PFSK-1 (cell line): ENCODE data around the gene ECT2L.

Experiments
- FOXP2 ChIP-seq: optimal IDR thresholded peaks from 2 replicates; pipeline ENCODE3; 2011; ENCODE audit warnings: borderline replicate concordance, control low read depth, inconsistent platforms; ENCODE audit not compliant: insufficient read depth; ENCODE audit errors: extremely low read length, extremely low read depth
- POLR2AphosphoS5 ChIP-seq: IDR thresholded peaks from 2 replicates; pipeline ENCODE4 v1.6.1; 2012; ENCODE audit warnings: low read depth, mild to moderate bottlenecking, control low read depth, low read length, moderate library complexity
- SIN3A ChIP-seq: IDR thresholded peaks from 2 replicates; pipeline ENCODE4 v1.6.1; 2012; ENCODE audit warnings: mild to moderate bottlenecking, low read length, moderate library complexity, borderline replicate concordance; ENCODE audit not compliant: insufficient read depth
- TAF1 ChIP-seq: IDR thresholded peaks from 2 replicates; pipeline ENCODE4 v1.6.1; 2012; ENCODE audit warnings: low read length, control low read depth, borderline replicate concordance; ENCODE audit not compliant: insufficient read depth
- TF ChIP-seq, protein P1 (sequence below), 2 experiments: IDR thresholded peaks; 2 replicates each; pipeline versions ENCODE4 v1.6.1 to v1.8.0; 2011 to 2012; ENCODE audit warnings: low read depth in 2 of 2, low read length in 2 of 2, control low read depth in 1 of 2, inconsistent platforms in 1 of 2, mild to moderate bottlenecking in 1 of 2, moderate library complexity in 1 of 2; ENCODE audit not compliant: insufficient read depth in 1 of 2

ECT2L gene

GRCh38 chr6:138896104-138896756 lies 100.3 kb downstream of the ECT2L start:
- no peak for TF ChIP-seq SIN3A
- TF ChIP-seq POLR2AphosphoS5, result no peak
- TF ChIP-seq, protein P1, sequence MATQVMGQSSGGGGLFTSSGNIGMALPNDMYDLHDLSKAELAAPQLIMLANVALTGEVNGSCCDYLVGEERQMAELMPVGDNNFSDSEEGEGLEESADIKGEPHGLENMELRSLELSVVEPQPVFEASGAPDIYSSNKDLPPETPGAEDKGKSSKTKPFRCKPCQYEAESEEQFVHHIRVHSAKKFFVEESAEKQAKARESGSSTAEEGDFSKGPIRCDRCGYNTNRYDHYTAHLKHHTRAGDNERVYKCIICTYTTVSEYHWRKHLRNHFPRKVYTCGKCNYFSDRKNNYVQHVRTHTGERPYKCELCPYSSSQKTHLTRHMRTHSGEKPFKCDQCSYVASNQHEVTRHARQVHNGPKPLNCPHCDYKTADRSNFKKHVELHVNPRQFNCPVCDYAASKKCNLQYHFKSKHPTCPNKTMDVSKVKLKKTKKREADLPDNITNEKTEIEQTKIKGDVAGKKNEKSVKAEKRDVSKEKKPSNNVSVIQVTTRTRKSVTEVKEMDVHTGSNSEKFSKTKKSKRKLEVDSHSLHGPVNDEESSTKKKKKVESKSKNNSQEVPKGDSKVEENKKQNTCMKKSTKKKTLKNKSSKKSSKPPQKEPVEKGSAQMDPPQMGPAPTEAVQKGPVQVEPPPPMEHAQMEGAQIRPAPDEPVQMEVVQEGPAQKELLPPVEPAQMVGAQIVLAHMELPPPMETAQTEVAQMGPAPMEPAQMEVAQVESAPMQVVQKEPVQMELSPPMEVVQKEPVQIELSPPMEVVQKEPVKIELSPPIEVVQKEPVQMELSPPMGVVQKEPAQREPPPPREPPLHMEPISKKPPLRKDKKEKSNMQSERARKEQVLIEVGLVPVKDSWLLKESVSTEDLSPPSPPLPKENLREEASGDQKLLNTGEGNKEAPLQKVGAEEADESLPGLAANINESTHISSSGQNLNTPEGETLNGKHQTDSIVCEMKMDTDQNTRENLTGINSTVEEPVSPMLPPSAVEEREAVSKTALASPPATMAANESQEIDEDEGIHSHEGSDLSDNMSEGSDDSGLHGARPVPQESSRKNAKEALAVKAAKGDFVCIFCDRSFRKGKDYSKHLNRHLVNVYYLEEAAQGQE (IDR thresholded peaks at IDR 0.05; ENCODE audit: insufficient read depth in 1 of 2, low read depth in 2 of 2, low read length in 2 of 2), result no peak
- TF ChIP-seq TAF1, result no peak
- TF ChIP-seq FOXP2, result no peak

DNA sequence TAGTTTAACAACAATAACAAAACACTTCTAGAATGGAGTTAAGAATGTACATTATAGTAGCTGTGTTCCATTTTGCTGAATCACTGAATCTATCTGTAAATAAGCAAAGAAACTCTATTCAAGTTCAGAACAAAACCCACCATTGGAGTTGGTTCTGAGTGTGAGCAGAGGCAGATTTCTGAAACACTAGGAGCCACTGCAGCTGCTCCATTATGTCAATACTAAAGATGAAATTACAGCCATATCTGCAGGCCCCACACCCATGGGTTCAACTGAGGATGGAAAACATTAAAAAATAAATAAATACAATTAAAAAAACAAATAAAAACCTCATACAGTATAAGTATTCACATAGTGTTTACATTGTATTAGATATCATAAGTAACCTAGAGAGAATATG lies 101.1 kb downstream of the ECT2L start:
- TF ChIP-seq POLR2AphosphoS5 (no peak), TAF1 (no peak), FOXP2 (no peak), SIN3A (no peak)
- TF ChIP-seq, protein P1 (IDR thresholded peaks at IDR 0.05; ENCODE audit: insufficient read depth in 1 of 2, low read depth in 2 of 2, low read length in 2 of 2), result no peak

DNA sequence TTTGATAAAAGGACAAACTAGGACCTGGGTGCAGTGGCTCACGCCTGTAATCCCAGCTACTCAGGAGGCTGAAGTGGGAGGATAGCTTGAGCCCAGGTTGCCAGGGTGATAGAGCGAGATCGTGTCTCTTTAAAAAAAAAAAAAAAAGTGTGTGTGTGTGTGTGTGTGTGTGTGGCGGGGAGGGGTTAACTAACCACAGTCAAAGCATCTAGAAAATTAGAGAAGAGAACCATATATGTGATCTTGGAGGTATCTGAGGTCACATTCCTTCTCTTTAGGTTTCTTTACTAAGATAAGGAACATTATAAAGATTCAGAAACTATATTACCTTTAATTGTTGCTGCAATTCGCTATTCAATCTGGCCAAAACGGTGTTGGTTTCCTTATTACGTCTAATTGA lies 111.3 kb downstream of the ECT2L start:
- TF ChIP-seq TAF1 (no peak), SIN3A (no peak), POLR2AphosphoS5 (no peak), FOXP2 (no peak)
- TF ChIP-seq, protein P1 (IDR thresholded peaks at IDR 0.05; ENCODE audit: insufficient read depth in 1 of 2, low read depth in 2 of 2, low read length in 2 of 2), result no peak

GRCh38 chr6:138909511-138909910 lies 113.6 kb downstream of the ECT2L start:
- TF ChIP-seq POLR2AphosphoS5 (no peak), SIN3A (no peak), TAF1 (no peak), FOXP2 (no peak)
- TF ChIP-seq, protein P1 (IDR thresholded peaks at IDR 0.05; ENCODE audit: insufficient read depth in 1 of 2, low read depth in 2 of 2, low read length in 2 of 2), result no peak

GRCh38 chr6:138909975-138910374 lies 114.1 kb downstream of the ECT2L start:
- TF ChIP-seq POLR2AphosphoS5 (no peak), TAF1 (no peak), FOXP2 (no peak), SIN3A (no peak)
- TF ChIP-seq, protein P1 (IDR thresholded peaks at IDR 0.05; ENCODE audit: insufficient read depth in 1 of 2, low read depth in 2 of 2, low read length in 2 of 2), result no peak
